ENCODE data around the gene STYK1. TPM values are rescaled to one million over a fixed set of nuclear protein-coding genes. Genes with fewer than 3 reads are reported as not detected.

The STYK1 gene
- total and polyA plus RNA-seq, 12 donors: 0.08 to 0.13 (median 0.10) TPM; not detected in 9

- WGBS, 4 donors: 43 to 67% (median 45%) methylated on average over 4 of the region's 4 CpGs
- no peak for DNase-seq
- Histone ChIP-seq H3K27ac (no peak overlapping the region), H3K36me3 (replicated peaks in 1 of 2) (no peaks in the 10 kb centered on the region), H3K9me3 (replicated peaks in 1 of 3) (no peaks in the 10 kb centered on the region), H3K4me3 (no peak overlapping the region), H3K4me1 (replicated peaks in 1 of 2) (no peaks in the 10 kb centered on the region), H3K27me3 (no peaks in the 10 kb centered on the region)
- TF ChIP-seq CTCF (IDR thresholded peaks at IDR 0.05) (no peak), POLR2A (IDR thresholded peaks at IDR 0.05) (no peak)
- intact Hi-C loops (cut with DNase I): no loop called here
Observed at GRCh38 chr12:10645910-10646309, 27.9 kb downstream of the STYK1 start.

GRCh38 chr12:10641735-10642500, 31.9 kb downstream of the STYK1 start:
- intact Hi-C loops (cut with DNase I): no loop called here
- H3K4me1 ChIP-seq (replicated peaks in 1 of 2): no peaks in the 10 kb centered on the region
- WGBS, 4 donors: 48 to 65% (median 58%) methylated on average over 6 of the region's 6 CpGs
- DNase-seq: no peak
- H3K4me3 ChIP-seq: no peak overlapping the region
- TF ChIP-seq CTCF (IDR thresholded peaks at IDR 0.05): no peak
- TF ChIP-seq POLR2A (IDR thresholded peaks at IDR 0.05): no peak
- H3K27ac ChIP-seq: no peak overlapping the region
- no peaks in the 10 kb centered on the region for H3K36me3 ChIP-seq (replicated peaks in 1 of 2)
- H3K9me3 ChIP-seq (replicated peaks in 1 of 3): no peaks in the 10 kb centered on the region
- H3K27me3 ChIP-seq: no peaks in the 10 kb centered on the region

GRCh38 chr12:10638728-10639127, 35.1 kb downstream of the STYK1 start:
- intact Hi-C loops (cut with DNase I): no loop called here
- 70 to 93% (median 85%) methylated on average over 1 of the region's 1 CpG for WGBS, 4 donors

GRCh38 chr12:10636611-10637010, 37.2 kb downstream of the STYK1 start:
- no peak for DNase-seq
- Histone ChIP-seq H3K4me3 (no peak overlapping the region), H3K4me1 (replicated peaks in 1 of 2) (no peaks in the 10 kb centered on the region), H3K27me3 (no peaks in the 10 kb centered on the region), H3K36me3 (replicated peaks in 1 of 2) (no peaks in the 10 kb centered on the region), H3K9me3 (replicated peaks in 1 of 3) (no peaks in the 10 kb centered on the region), H3K27ac (no peak overlapping the region)
- 47 to 68% (median 63%) methylated on average over 6 of the region's 6 CpGs for WGBS, 4 donors
- intact Hi-C loops (cut with DNase I): no loop called here
- TF ChIP-seq CTCF (IDR thresholded peaks at IDR 0.05) (no peak), POLR2A (IDR thresholded peaks at IDR 0.05) (no peak)

More at GRCh38 chr12:10638728-10639127, 35.1 kb downstream of the STYK1 start:
- H3K27ac ChIP-seq: no peak overlapping the region
- no peaks in the 10 kb centered on the region for H3K9me3 ChIP-seq (replicated peaks in 1 of 3)
- no peak overlapping the region for H3K4me3 ChIP-seq
- H3K4me1 ChIP-seq (replicated peaks in 1 of 2): no peaks in the 10 kb centered on the region
- DNase-seq: no peak
- no peaks in the 10 kb centered on the region for H3K27me3 ChIP-seq
- no peaks in the 10 kb centered on the region for H3K36me3 ChIP-seq (replicated peaks in 1 of 2)
- TF ChIP-seq POLR2A (IDR thresholded peaks at IDR 0.05): no peak
- no peak for TF ChIP-seq CTCF (IDR thresholded peaks at IDR 0.05)
